Natural killer cell (primary cell): ENCODE results near the gene LCN12. TPM values are rescaled to one million over a fixed set of nuclear protein-coding genes. Genes with fewer than 3 reads are reported as not detected.

Experiments
- ATAC-seq, 3 donors: fragments of 150-1000 bp in 2 of 3; fragments of 200-7000 bp in 1 of 3; cut with Tn5 transposase; 1 replicate in 1 of 3; 2 replicates in 2 of 3; pipeline ENCODE4 v1.10.0; 2021; ENCODE audit warnings: mild to moderate bottlenecking in 2 of 3, moderate library complexity in 2 of 3
- DNase-seq, 2 donors: peaks; one replicate each; pipeline versions ENCODE4 v3.0.0 to v3.0.0-alpha.2; 2013 to 2021; ENCODE audit warnings: mixed read lengths in 1 of 2
- H3K27ac ChIP-seq: one replicate; pipeline ENCODE4 v1.5.1; 2013; ENCODE audit warnings: mild to moderate bottlenecking, low read length
- H3K27me3 ChIP-seq: one replicate; pipeline ENCODE4 v1.6.1; 2013; ENCODE audit warnings: low read length; ENCODE audit not compliant: control insufficient read depth, insufficient read depth
- H3K36me3 ChIP-seq: one replicate; pipeline ENCODE4 v1.6.1; 2013; ENCODE audit warnings: low read length; ENCODE audit not compliant: control insufficient read depth, insufficient read depth
- H3K4me1 ChIP-seq: one replicate; pipeline ENCODE4 v1.6.1; 2013; ENCODE audit warnings: low read length; ENCODE audit not compliant: control insufficient read depth, insufficient read depth
- H3K4me3 ChIP-seq: one replicate; pipeline ENCODE4 v1.5.1; 2013; ENCODE audit warnings: low read length
- H3K9me3 ChIP-seq: one replicate; pipeline ENCODE4 v1.6.1; 2013; ENCODE audit warnings: low read length; ENCODE audit not compliant: control insufficient read depth, insufficient read depth
- H3K27ac Mint-ChIP-seq, 2 donors: one replicate each; pipeline ENCODE4 v1.8.0; 2022; ENCODE audit warnings: mild to moderate bottlenecking in 2 of 2, mixed read lengths in 2 of 2, moderate library complexity in 1 of 2
- H3K27me3 Mint-ChIP-seq, 2 donors: one replicate each; pipeline ENCODE4 v1.8.0; 2022; ENCODE audit warnings: low read depth in 2 of 2, mixed read lengths in 2 of 2
- H3K36me3 Mint-ChIP-seq: one replicate; pipeline ENCODE4 v1.8.0; 2022; ENCODE audit warnings: mixed read lengths
- H3K4me1 Mint-ChIP-seq, 2 donors: one replicate each; pipeline ENCODE4 v1.8.0; 2022; ENCODE audit warnings: mixed read lengths in 2 of 2
- H3K4me3 Mint-ChIP-seq: one replicate; pipeline ENCODE4 v1.8.0; 2022; ENCODE audit warnings: mild to moderate bottlenecking, moderate library complexity, mixed read lengths
- H3K9me3 Mint-ChIP-seq, 2 donors: one replicate each; pipeline ENCODE4 v1.8.0; 2022; ENCODE audit warnings: mixed read lengths in 2 of 2
- WGBS: methylation state at CpG from one replicate; pipeline ENCODE4 v1.1.7; 2013; ENCODE audit warnings: missing lambda C conversion rate; ENCODE audit not compliant: insufficient coverage; 5-methylcytosine and 5-hydroxymethylcytosine counted together
- intact Hi-C: fragments of 100-400 bp; cut with micrococcal nuclease; formaldehyde crosslinking; loops from one replicate; pipeline ENCODE4 v1.14.2; 2022
- total RNA-seq, 4 donors: library from RNA; stranded (reverse); fragments of 120-200 nt in 1 of 4; gene quantifications; one replicate each; pipeline versions ENCODE4 v1.2.3 to v1.2.4, GENCODE V29; 2013 to 2022
- TF ChIP-seq, protein P1 (sequence below): fragments of 200-600 bp; IDR thresholded peaks from one replicate; pipeline ENCODE4 v1.8.0; 2022; ENCODE audit warnings: antibody characterized with exemption

LCN12 gene
- total RNA-seq, 3 donors from 2014 or later (not counting 1 experiment from before 2014, with no cell fraction given): 9.2 to 11.3 (median 9.8) TPM

DNA sequence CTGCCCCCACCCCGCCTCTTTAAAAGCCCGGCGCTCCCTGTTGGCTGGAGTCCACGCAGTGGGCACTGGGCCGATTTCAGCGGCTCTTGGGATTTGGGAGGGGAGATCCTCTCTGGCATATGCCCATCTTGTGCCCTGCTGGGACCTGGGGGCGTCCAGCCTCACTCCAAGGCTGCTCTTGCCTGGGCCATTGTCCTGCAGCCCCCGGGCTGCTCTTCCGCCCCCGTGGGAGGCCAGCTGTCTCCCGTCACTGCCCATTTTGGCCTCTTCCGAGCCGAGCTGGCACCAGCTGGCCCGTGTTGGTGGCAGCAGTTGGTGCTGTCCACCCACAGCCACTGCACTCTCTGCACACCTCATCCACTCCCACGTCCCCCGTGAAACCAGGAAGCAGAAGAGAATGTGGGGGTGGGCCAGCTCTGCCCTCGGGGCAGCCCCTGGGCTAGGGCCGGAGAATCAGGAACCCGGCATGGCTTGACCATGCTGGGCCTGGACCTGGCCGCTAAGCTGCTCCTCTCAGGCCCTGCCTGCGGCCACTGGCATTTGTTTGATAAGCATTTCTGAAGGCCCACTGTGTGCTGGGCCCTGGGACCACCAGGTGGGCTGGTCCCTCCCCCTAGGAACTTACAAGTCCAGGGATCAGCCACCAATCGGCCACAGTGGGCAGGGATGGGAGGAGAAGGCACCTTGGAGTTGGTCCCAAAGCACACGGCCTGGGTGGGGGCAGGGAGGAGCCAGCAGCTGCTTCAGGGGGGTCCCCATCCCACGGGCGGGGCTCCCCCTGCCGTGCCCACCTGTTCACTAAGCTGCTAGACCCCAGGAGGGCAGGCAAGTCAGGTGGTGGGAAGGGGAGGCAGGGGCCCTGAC lies 4.8 kb upstream of the LCN12 start:
- H3K4me3 Mint-ChIP-seq: peak overlapping the region; percentile 21
- intact Hi-C loops: no loop called here

DNA sequence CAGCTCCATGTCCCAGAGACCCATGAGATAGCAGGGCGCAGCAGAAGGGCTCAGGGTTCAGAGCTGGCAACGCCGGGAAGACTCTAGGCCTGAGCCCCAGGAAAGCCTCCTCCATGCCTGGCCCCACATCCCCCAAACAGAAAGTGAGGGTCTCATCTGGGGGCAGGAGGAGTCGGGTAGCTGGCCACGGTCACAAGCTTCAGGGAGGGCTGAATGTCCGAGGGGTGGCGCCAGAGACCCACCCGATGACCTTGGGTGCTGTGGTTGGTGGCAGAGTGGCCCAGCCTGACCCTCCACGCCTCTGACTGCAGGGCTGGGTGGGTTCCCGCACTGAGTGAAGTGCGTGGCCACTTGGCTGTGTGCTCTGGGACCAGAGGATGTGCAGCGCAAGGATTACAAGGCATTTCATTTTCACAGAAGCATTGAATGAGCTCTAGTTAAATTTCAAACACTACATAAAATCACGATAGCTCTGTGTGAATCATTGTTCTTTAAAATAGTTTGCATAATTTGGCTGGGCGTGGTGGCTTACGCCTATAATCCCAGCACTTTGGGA lies 4.0 kb upstream of the LCN12 start:
- WGBS: 47% methylated on average over 15 of the region's 15 CpGs
- ATAC-seq (no peak), DNase-seq (peak in 1 of 2 donors; percentile 48)
- H3K27ac ChIP-seq: peak overlapping the region; percentile 1
- no peaks in the 10 kb centered on the region for H3K36me3 ChIP-seq
- TF ChIP-seq, protein P1, sequence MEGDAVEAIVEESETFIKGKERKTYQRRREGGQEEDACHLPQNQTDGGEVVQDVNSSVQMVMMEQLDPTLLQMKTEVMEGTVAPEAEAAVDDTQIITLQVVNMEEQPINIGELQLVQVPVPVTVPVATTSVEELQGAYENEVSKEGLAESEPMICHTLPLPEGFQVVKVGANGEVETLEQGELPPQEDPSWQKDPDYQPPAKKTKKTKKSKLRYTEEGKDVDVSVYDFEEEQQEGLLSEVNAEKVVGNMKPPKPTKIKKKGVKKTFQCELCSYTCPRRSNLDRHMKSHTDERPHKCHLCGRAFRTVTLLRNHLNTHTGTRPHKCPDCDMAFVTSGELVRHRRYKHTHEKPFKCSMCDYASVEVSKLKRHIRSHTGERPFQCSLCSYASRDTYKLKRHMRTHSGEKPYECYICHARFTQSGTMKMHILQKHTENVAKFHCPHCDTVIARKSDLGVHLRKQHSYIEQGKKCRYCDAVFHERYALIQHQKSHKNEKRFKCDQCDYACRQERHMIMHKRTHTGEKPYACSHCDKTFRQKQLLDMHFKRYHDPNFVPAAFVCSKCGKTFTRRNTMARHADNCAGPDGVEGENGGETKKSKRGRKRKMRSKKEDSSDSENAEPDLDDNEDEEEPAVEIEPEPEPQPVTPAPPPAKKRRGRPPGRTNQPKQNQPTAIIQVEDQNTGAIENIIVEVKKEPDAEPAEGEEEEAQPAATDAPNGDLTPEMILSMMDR: peak; percentile 14
- peaks cover 63% of the 10 kb centered on the region for H3K4me1 ChIP-seq
- Mint-ChIP-seq H3K4me1 (peaks cover 7 to 33% of the 10 kb centered on the region in 2 donors), H3K36me3 (no peaks in the 10 kb centered on the region), H3K9me3 (no peaks in the 10 kb centered on the region), H3K27me3 (no peaks in the 10 kb centered on the region), H3K27ac (peak overlapping the region; percentile 81 to 92), H3K4me3 (peak overlapping the region; percentile 85)
- intact Hi-C loops: loop anchor here (2.0 kb wide), 2 partner anchors 45 to 87 kb away; partner anchors contain the start of gene PAXX
- H3K27me3 ChIP-seq: no peaks in the 10 kb centered on the region
- no peak overlapping the region for H3K4me3 ChIP-seq
- no peaks in the 10 kb centered on the region for H3K9me3 ChIP-seq

More for the DNA sequence above, 4.8 kb upstream of the LCN12 start:
- Histone ChIP-seq H3K27me3 (no peaks in the 10 kb centered on the region), H3K36me3 (peaks cover 7% of the 10 kb centered on the region), H3K4me3 (no peak overlapping the region), H3K4me1 (peaks cover 68% of the 10 kb centered on the region), H3K9me3 (no peaks in the 10 kb centered on the region), H3K27ac (no peak overlapping the region)
- Mint-ChIP-seq H3K9me3 (no peaks in the 10 kb centered on the region), H3K27me3 (no peaks in the 10 kb centered on the region), H3K36me3 (no peaks in the 10 kb centered on the region), H3K27ac (peak overlapping the region in 1 of 2 donors; percentile 67), H3K4me1 (peaks cover 7 to 33% of the 10 kb centered on the region in 2 donors)
- 89% methylated on average over 26 of the region's 26 CpGs for WGBS
- ATAC-seq (no peak), DNase-seq (no peak)
- TF ChIP-seq, protein P1: no peak

DNA sequence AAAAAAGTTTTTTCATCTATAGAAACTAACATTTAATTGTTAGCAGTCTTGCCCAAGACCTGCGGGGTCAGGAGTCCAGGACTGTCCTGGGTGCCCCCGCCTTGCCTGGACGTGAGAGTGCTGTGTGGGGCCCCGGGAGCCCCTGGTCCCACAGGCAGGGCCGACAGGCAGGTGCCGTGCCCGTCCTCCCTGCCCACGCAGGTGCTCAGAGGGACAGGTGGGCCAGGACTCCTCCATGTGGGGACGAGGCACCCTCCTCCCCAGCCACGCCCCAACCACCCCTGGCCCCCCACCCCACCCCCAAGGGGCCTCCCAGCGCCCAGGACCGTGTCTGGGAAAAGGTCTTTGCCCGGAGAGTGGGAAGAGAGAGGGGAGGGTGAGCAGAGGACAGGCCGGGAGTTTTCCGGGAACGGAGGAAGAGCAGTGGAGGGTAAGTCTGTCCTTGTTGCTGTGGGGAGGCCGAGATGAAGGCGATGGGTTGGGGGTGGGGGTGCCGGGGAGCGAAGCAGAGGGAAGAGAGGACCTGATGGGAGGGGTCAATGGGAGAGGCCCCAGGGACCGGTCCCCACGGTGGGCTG lies 2.7 kb upstream of the LCN12 start:
- Mint-ChIP-seq H3K4me1 (peaks cover 7 to 33% of the 10 kb centered on the region in 2 donors), H3K4me3 (peak overlapping the region; percentile 85), H3K36me3 (no peaks in the 10 kb centered on the region), H3K27ac (peak overlapping the region; percentile 81 to 92), H3K9me3 (no peaks in the 10 kb centered on the region), H3K27me3 (no peaks in the 10 kb centered on the region)
- Histone ChIP-seq H3K36me3 (no peaks in the 10 kb centered on the region), H3K27ac (peak overlapping the region; percentile 83), H3K9me3 (no peaks in the 10 kb centered on the region), H3K4me1 (peaks cover 53% of the 10 kb centered on the region), H3K4me3 (peak overlapping the region; percentile 75), H3K27me3 (no peaks in the 10 kb centered on the region)
- 17% methylated on average over 16 of the region's 22 CpGs for WGBS
- no peak for DNase-seq
- TF ChIP-seq, protein P1: no peak
- no peak for ATAC-seq
- intact Hi-C loops: loop anchor here (2.0 kb wide), 2 partner anchors 43 to 85 kb away; partner anchors contain the start of gene PAXX
